T1000 (cell line): ENCODE results near the gene WWC1.
"Not testable (repeated sequence)": the region's sequence is repeated elsewhere in the genome, so short reads cannot be mapped to it uniquely, and the experiment has no call there.

ENCODE experiments used
- DNase-seq: peaks from one replicate; lab custom pipeline; 2025; ENCODE audit warnings: mixed read lengths; lab: John Stamatoyannopoulos, UW

The WWC1 gene

DNA sequence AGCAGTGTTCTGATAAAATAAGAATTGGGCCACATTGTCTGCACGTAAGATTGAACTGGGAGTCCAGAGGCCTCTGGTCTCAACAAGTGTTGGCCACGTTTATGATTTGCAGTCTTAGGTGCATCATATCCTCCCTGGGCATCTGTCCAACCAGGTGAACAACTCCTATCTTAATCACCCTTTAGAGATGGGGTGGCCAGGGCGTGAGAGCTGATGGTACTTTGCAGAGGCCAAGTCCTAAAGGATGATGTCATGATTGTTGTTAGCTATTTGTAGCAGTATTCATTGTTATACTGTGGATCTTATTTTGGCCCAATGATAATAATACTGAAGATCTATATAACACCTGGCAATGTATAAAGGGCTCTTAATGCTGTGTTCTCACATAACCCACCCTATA, 121.6 kb downstream of the WWC1 start:
- no peak for DNase-seq

DNA sequence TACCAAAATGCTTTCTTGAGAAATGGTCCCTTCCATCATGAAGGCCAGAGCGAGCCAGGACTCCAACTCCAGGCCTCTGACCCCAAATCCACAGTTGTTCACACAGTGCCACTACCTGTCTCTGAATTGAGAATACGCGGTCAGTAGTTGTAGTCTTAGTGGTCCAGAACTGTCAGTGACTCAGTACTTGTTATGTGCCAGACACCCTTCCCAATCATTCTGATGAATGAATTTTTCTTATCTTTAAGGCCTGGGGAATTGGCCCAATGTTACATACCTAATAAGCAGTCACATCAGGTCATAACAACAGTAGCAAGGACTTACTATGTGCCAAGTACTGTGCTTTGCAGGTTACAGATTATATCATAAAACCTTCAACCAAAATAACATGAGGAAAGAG, 122.2 kb downstream of the WWC1 start:
- no peak for DNase-seq

DNA sequence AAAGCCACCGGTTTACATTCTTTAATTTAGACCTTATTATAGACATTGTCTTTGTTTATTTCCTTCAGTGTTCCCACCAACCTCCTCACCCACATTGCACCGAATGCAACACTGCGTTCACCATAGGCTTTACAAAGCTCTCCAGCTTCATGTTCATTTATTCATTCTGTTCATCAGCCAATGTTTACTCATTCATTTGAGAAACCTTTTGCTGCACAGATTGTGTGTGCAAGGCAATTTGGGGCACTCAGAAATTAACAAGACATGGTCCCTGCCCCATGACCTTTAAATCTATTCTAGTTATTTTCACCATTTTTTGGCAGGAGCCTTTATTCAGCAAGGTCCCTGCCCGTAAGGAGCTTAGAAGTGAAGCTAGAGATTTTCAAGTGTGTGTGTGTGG, 124.0 kb downstream of the WWC1 start:
- no peak for DNase-seq

DNA sequence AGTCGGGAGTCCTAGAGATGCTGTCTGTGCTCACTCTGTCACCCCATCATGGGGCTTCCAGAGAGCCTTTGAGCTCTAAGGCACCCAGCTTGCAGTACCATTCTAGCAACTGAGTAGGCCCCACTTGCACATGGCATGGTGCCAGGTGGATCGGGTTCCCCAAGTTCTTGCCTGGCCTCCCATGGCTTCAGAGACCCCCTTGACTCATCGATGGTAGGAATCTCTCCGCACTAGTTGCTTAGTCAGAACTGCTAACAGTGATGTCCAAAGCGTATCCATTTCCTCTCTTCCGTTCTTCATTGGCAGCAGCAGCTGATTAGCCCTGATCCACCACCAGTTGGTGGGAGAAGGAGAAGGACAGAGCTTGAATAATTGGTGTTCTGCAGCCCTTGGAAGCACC, 124.5 kb downstream of the WWC1 start:
- no peak for DNase-seq

DNA sequence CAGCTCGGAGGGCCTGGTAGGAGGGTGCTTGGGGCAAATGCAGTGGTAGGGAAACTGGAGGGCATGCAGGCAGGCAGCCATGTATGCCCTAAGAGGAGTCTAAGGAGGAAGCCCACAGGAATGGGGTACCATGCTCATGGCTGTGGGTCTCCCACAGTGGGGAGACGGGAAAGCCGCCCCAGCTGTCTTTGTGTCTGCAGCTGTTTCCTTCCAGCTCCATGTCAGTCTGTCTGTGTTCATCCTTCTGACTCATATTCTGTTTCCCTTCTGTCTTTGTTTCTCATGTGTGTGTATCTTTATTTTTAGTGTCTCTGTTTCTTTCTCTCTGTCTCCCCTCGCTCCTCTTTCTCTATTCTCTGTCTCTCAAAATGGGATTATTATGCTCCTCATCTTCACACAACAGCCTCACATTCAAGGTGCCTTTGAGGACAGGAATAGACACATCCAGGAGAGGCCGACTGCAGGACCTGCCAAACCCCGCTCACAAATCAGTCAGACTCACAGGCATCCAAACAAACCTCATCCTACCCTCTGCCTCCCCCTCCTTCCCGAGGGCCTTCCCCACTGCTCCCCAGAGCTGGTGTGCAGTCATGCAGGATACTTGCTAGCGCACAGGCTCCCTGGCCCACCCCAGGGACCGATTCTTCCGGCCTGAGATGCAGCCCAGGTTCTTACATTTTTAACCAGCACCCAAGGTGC, 126.4 kb downstream of the WWC1 start:
- no peak for DNase-seq

DNA sequence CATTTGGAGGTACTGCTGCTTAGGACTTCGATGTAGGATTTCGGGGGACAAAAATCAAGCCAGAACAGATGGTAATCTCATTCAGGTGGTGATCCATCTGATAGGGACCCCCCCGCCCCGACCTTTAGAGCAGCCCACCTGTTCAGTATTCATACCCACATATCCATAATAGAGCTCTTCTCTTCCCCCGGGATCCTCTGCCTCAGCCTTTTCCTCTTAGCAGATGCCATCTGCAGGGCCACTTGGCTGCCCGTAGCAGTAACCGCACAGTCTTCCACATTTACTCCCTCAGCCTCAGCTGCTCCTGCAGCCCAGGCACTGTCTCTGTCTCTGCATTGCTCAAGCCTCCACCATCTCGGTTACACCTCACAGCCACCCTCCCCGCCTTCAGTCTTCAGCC, 129.0 kb downstream of the WWC1 start:
- no peak for DNase-seq

DNA sequence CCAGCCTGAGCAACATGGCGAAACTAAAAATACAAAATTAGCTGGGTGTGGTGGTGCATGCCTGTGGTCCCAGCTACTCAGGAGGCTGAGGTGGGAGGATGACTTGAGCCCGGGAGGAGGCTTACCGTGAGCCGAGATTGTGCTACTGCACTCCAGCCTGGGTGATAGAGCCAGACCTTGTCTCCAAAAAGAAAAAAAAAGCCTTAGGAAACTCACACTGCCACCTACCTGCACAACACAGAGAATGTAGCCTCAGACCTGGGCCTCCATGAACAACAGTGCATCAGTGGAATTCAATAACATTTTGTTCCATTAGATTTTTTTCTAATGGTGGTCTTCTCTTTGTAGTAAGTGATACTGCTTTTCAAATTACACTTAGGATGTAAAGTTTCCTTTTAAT, 131.0 kb downstream of the WWC1 start:
- no peak for DNase-seq

DNA sequence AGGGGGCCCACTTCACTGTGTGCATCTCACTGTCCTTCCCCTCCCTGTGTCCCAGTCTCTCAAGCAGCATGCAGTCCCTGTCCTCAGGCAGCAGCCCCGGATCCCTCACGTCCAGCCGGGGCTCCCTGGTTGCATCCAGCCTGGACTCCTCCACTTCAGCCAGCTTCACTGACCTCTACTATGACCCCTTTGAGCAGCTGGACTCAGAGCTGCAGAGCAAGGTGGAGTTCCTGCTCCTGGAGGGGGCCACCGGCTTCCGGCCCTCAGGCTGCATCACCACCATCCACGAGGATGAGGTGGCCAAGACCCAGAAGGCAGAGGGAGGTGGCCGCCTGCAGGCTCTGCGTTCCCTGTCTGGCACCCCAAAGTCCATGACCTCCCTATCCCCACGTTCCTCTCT, 132.0 kb downstream of the WWC1 start:
- DNase-seq = no peak

DNA sequence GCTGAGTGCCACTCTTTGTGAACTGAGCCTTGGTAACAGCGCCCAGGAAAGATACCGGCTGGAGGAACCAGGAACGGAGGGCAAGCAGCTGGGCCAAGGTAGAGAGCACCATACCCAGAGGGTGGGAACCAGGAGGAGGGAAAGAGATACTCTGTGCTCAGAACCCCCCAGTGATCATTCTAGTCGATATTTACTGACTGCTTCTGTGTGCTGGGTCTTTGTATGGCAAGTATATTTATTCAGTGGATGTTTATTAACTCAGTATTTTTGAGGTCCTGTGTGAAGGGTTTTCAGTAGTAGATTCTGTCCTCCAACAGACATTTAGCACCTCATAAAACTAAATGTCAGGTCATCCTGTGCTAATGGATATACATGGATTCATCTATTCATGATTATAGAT, 132.5 kb downstream of the WWC1 start:
- DNase-seq = no peak

DNA sequence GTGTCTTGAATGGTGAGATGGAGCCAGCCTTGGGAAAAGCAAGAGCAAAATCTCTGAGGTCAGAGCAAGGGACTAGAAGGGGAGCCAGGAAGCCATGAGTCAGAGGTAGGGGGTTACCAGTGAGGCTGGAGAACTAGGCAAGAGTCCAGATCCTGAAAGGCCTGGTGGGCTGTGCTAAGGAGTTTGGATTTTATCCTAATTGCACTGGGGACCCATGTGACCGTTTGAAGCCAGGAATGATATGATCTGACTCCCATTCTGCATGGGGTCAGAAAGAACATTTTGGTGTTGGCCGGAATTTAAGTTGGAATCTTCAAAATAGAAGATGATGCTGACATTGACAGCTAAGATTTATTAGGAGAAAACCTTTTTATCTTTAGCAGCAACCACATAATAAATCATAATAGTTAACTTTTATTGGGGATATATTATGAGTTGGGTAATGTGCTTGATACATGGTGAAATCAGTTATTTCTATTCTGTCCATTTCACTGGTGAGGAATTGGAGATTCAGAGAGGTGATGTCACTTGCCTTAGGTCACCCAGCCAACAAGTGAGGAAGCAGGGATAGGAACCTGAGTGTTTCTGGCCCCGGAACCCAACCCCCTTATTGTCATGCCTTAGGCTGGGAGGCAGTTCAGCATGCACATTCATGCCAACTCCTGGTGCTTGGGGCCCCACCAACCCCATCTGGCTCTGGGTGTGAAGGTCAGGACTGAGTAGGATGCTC, 133.3 kb downstream of the WWC1 start:
- DNase-seq = peak; percentile 53

DNA sequence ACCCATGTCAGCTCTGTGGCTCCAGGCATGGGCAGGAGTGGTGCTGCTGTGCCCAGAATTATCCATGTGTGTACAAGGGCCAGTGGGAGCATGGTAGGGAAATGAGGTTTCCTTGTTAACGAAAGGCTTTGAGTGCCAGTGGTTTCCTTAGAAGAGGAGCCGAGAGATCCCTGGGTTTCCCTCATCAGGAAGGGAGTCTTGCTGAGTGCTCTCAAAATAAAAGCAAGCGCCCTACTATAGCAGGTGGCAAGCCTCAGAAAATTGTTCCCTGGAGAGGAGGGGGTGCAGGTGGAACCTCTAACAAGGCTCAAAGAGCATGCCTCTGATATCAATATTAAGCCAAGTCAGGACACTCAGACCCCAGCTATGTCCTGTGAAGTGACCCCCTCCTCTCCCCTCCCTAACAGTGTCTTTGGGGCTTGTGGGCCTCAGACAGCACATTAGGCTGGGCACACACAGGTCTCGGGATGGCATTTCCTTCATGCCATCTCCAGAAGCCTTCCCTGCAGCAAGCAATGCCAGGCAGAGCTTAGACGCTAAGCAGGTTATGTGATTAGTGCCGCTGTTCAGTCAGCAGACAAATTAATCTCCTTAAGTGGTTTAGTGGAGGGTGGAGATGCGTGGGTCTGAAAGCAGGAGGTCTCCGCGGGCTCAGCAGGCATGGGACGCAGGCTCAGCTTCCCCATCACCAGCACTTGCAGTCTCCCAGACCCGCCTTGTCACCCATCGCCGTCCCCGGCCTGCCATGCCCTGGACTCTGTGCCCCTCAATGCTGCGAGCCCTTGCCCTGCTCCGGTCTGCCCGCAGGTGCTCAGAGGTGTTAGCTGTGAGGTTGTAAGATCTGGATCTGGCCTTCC, 134.8 kb downstream of the WWC1 start:
- DNase-seq = no peak

DNA sequence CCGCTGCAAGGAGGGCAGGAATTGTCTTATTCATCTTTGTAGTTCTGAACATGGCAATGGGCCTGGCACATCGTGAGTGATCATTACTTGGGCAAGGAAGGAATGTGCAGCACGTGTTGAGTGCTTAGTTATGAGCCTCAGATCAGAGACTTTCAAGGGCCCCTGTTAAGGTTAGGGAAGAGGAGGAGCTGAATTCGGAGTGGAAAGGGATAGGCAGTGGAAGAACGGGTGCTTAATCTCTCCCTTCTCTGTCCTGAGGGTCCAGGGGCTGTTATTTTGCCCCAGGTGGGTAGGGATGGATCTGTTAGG, 135.4 kb downstream of the WWC1 start:
- DNase-seq = no peak

DNA sequence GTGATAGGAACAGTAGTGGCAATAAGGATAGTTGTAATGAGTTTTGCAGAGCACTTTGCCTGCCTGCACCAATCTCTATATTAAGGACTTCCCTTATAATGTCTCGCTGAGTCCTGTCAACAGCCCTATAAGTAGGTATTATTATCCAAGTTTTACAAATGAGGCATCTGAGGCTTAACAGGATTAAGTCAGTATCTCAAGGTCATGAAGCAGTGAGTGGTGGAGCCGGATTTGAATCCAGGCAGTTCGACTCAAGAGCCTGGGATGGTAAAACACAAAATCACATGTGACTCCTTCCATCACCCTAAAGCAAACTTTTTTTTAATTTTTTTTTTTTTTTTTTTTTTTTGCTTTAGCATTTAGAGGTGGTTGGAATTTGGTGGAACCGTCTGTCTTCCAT, 135.8 kb downstream of the WWC1 start:
- no peak for DNase-seq

DNA sequence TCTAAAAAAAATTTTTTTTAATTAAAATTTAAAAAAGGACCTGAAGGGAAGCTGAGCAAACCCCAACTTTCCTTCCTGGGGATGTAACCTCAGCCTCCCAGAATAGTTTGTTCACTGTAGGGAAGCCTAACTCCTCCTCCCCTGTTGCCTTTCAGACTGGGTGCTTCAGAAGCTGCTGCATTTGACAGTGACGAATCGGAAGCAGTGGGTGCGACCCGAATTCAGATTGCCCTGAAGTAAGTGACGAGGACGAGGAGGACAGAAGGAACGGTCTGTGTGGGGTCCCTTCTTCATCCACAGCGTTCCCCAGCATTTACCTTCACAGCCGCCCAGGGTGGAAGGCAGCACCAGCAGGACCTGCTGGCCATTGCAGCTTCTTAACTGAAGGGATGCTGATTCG, 137.1 kb downstream of the WWC1 start:
- no peak for DNase-seq

DNA sequence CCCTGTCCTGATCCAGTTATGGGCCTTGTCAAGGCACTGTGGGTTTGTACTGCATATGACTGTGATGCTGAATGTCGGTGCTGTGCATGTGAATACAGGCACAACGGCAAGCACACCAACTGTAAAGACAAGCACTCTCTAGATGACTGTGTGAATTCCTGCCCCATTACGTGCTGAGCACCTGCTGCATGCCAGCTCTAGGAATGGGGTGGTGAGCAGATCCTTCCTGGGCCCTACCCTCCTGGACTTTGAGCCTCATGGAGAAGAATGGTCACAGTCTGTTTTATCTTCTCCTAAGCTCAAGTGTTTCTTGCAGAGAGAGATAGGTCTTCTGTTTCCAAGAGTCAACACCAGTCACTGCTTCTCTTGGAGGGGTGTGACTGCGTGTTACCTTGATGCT, 138.9 kb downstream of the WWC1 start:
- no peak for DNase-seq

DNA sequence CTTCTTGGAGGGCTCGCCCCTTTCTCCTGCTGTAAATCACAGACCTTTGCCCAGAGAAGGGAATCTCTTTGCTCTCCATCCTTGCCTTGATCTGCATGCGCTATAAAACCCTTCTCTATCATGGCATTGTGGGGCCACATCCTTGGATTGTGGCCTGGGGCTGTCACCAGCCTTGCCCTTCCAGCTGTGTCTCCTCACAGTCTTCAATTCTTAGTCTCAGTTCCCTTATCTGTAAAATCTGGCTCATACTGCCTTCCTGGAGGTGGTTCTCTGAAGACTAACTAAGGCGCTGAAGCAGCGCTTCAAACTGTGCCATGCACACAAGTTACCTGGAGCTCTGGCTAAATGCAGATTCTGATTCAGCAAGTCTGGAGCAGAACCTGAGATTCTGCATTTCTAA, 141.5 kb downstream of the WWC1 start:
- no peak for DNase-seq

DNA sequence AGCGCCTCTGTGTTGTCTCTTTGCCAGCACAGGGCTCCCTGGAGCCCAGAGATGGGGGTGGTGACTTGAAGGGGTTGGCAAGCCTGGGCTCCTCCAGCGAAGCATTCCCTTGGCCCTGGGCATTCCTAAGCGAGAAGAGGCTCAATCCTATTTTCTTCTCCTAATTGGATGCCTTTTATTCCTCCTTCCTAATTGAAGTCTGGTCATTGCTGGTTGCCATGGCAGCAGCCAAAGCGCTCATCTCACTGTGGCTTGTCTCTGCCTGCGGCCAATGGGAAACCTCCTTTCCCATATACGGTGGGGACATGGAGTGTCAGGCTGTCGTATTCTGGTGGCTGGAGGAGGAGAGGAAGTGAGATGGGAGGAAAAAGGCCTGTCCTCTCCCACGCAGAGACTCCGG, 142.6 kb downstream of the WWC1 start:
- DNase-seq = no peak

DNA sequence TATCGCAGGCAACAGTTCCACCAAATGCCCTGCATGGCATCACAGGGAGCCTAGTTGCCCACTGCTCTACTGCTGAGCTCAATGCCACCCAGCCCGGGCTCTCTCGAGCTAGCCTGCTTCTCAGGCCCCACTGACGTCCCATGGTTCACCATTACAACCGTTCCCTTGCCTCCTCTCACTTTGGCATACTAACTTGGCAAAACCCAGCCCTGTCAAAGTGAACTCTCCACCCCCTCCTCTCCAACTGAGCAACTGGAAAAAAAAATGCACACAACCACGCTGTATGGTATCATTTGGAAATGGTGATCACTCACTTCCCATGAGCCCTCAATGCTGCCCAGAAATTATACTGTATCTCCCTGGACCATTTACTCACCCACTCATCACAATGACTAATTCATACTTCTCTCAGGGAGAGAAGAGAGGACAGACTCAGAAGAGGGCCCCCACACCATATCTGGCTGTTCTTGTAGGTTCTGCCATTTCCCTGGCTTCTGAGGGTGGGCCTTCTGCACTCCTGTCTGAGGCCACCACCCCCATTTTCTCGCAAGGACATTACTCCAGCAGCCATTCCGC, 143.4 kb downstream of the WWC1 start:
- no peak for DNase-seq

DNA sequence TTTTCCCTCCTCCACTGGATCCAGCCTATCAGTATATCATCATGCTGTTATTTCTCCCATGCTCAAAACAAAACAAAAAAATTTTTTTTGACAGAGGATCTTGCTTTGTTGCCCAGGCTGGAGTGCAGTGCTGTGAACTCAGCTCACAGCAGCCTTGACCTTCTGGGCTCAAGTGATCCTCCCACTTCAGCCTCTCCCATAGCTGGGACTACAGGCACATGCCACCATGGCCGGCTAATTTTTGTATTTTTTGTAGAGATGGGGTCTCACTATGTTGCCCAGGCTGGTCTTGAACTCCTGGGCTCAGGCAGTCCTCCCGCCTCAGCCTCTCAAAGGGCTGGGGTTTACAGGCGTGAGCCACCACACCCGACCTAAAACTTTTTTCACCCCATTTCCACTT, 143.9 kb downstream of the WWC1 start:
- not testable (repeated sequence) for DNase-seq

DNA sequence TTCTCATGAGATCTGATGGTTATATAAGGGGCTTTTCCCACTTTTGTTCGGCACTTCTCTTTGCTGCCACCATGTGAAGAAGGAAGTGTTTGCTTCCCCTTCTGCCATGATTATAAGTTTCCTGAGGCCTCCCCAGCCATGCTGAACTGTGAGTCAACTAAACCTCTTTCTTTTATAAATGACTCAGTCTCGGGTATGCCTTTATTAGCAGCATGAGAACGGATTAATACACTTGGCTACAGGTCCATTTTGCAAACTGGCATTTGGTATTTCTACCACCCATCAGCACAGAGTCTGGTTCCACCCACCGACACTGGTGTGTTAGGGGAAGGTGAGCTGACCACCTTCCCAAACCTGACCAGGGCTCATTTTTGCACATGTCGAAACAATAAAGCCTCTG, 146.9 kb downstream of the WWC1 start:
- DNase-seq = no peak

DNA sequence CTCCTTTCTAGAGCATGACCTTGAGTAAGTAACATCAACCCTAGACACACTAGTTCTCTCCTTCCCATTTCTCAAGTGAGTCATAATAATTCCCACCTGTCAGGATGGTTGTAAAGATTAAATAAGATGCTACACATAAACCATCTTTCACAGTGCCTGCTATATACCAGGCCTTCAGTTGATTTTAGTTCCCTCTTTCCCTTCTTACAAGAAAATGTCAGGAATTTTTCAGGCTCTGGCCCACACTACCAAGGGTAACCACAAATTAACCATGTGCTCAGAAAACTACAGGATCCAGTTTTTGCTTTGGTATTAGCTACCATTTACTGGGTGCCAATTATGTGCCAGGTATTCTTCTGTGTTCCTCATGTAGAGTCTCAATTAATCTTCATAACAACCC, 152.1 kb downstream of the WWC1 start:
- DNase-seq = no peak

DNA sequence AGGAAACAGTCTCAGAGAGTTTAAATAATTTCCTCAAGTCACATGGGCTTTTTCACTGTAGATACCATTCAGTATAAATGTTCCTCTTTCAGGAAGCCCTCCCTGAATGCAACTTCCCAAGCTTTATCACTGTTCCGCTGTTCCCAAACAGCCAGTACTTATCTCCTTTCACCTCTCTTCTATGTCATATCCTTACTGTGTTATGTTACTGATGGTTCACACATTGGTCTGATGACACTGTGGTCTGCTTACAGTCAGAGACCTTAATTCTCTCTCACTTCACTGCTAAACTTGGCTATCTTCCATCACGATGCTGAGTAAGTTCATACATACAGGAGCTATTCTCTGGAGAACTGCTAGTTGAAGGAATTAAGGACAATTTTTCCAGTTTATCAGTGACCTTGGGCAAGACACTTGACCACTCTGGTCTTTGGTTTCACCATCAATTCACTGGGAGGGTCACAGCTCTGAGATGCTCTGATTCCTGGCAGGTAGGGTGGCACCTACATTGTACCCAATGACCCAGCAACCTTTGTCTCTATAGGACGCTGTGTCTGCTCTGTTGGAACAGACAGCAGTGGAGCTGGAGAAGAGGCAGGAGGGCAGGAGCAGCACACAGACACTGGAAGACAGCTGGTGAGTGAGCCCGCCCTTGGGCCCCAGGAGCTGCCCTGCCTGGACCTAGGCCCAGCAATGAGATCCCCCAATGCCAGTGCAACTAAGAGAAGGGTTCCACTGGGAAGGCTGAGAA, 152.7 kb downstream of the WWC1 start:
- no peak for DNase-seq
